Inflammatory macrophage treated with lipopolysaccharide for 1 hour (primary cell): ENCODE data around the gene ZNF385A.

ENCODE experiments used
- DNase-seq, 2 donors: peaks; one replicate each; pipeline ENCODE4 v3.0.0-alpha.2; 2020 to 2022

The ZNF385A gene

GRCh38 chr12:54390668-54391551 is 6.4 kb upstream of the ZNF385A start:
- no peak for DNase-seq

GRCh38 chr12:54390176-54390667 is 5.7 kb upstream of the ZNF385A start:
- DNase-seq: no peak

- no peak for DNase-seq
These were observed 5.2 kb upstream of the ZNF385A start for GRCh38 chr12:54389607-54390175.

GRCh38 chr12:54389134-54389508 is 4.6 kb upstream of the ZNF385A start:
- no peak for DNase-seq

GRCh38 chr12:54388237-54389133 is 4.0 kb upstream of the ZNF385A start:
- no peak for DNase-seq

GRCh38 chr12:54387114-54387467 is 2.6 kb upstream of the ZNF385A start:
- no peak for DNase-seq

GRCh38 chr12:54386403-54387113 is 2.0 kb upstream of the ZNF385A start:
- DNase-seq: no peak

GRCh38 chr12:54385251-54385914 is 850 bp upstream of the ZNF385A start:
- peak; percentile 75 for DNase-seq

GRCh38 chr12:54383041-54383609 is 1.4 kb downstream of the ZNF385A start:
- DNase-seq: peak; percentile 91 to 99

- no peak for DNase-seq
These were observed 3.4 kb downstream of the ZNF385A start for GRCh38 chr12:54381136-54381535.

- DNase-seq: peak; percentile 69 to 94
These were observed 4.9 kb downstream of the ZNF385A start for GRCh38 chr12:54379398-54380201.

GRCh38 chr12:54378796-54379397 is 5.6 kb downstream of the ZNF385A start:
- DNase-seq: no peak

- DNase-seq: no peak
These were observed 6.6 kb downstream of the ZNF385A start for GRCh38 chr12:54377797-54378515.

GRCh38 chr12:54377007-54377406 is 7.5 kb downstream of the ZNF385A start:
- no peak for DNase-seq

- DNase-seq: no peak
These were observed 7.9 kb downstream of the ZNF385A start for GRCh38 chr12:54376596-54376995.

GRCh38 chr12:54375259-54375579 is 9.3 kb downstream of the ZNF385A start:
- no peak for DNase-seq

- DNase-seq: no peak
These were observed 9.8 kb downstream of the ZNF385A start for GRCh38 chr12:54374562-54375258.

- DNase-seq: no peak
These were observed 10.6 kb downstream of the ZNF385A start for GRCh38 chr12:54373649-54374561.
